ENCODE data around the gene FYTTD1. TPM values are rescaled to one million over a fixed set of nuclear protein-coding genes. Genes with fewer than 3 reads are reported as not detected.

The FYTTD1 gene
- total RNA-seq, 1 experiment from 2014 or later, result 70.7 TPM

GRCh38 chr3:197718891-197719290 lies 30.8 kb upstream of the FYTTD1 start (continued):
- TF ChIP-seq SP1 (IDR thresholded peaks at IDR 0.05; ENCODE audit: low read depth), result peak; percentile 92
- no peak for TF ChIP-seq ZNF274 (IDR thresholded peaks at IDR 0.05; ENCODE audit: low read depth, low read length)

- Histone ChIP-seq H2AFZ (ENCODE audit: low read depth, low read length, poor library complexity, severe bottlenecking) (no peak overlapping the region), H3K27ac (ENCODE audit: low read depth, low read length) (no peak overlapping the region), H3K4me3 (replicated peaks in 1 of 2; ENCODE audit: low read depth in 1 of 2, low read length in 2 of 2) (no peak overlapping the region), H4K20me1 (ENCODE audit: insufficient read depth) (no peaks in the 10 kb centered on the region), H3K4me1 (ENCODE audit: control insufficient read depth in 1 of 2, insufficient read depth in 2 of 2, low read length in 2 of 2) (peaks cover 17 to 47% of the 10 kb centered on the region in 2 experiments), H3K9me2 (ENCODE audit: insufficient read depth) (no peaks in the 10 kb centered on the region), H3K79me2 (ENCODE audit: insufficient read depth, low read length) (peaks cover 20% of the 10 kb centered on the region), H3K36me3 (ENCODE audit: control insufficient read depth in 1 of 2, insufficient read depth in 2 of 2, low read length in 2 of 2) (peaks cover 0 to 4% of the 10 kb centered on the region in 2 experiments; a peak in 1 of 4 replicates), H3K27me3 (ENCODE audit: insufficient read depth, low read length) (no peaks in the 10 kb centered on the region), H3K4me2 (ENCODE audit: low read length) (no peak overlapping the region), H3K9ac (ENCODE audit: low read length) (no peak overlapping the region), H3K9me3 (ENCODE audit: control insufficient read depth in 1 of 2, insufficient read depth in 1 of 2, low read depth in 1 of 2, low read length in 2 of 2) (peaks cover 8 to 11% of the 10 kb centered on the region in 2 experiments; a peak in 3 of 4 replicates)
- ATAC-seq, result no peak
- BruUV-seq (replicated peaks), result no TSS peak
- ChIA-PET POLR2A (no interaction called here), CTCF (no interaction called here), RAD21 (ENCODE audit: low non-redundant PET in 1 of 2, low total read pairs in 2 of 2, uncharacterized antibody in 2 of 2, unreplicated experiment in 2 of 2) (no interaction called here)
- DNase-seq (ENCODE audit: low read depth, low spot score), result no peak
- intact Hi-C loops (cut with micrococcal nuclease), result no loop called here
- TF ChIP-seq REST (IDR thresholded peaks at IDR 0.05; ENCODE audit: low read depth) (no peak), ZNF274 (IDR thresholded peaks at IDR 0.05; ENCODE audit: low read depth, low read length) (no peak), POLR2AphosphoS5 (IDR thresholded peaks at IDR 0.05; ENCODE audit: low read depth, low read length) (no peak), CBX3 (IDR thresholded peaks at IDR 0.05; ENCODE audit: low read depth) (no peak), ELF1 (IDR thresholded peaks at IDR 0.05; ENCODE audit: borderline replicate concordance, low read depth) (no peak), CEBPB (IDR thresholded peaks at IDR 0.05; ENCODE audit: low read depth) (no peak), TCF7L2 (IDR thresholded peaks at IDR 0.05; ENCODE audit: borderline replicate concordance, extremely low read depth, insufficient read depth, insufficient read length) (no peak), SIN3A (IDR thresholded peaks at IDR 0.05; ENCODE audit: low read depth) (no peak), POLR2A (IDR thresholded peaks at IDR 0.05; ENCODE audit: borderline replicate concordance, extremely low read depth, insufficient read depth, insufficient read length) (no peak), SRF (IDR thresholded peaks at IDR 0.05; ENCODE audit: low read depth) (no peak), YY1 (IDR thresholded peaks at IDR 0.05; ENCODE audit: extremely low read depth, insufficient replicate concordance, low read depth, low read length) (no peak), EZH2phosphoT487 (IDR thresholded peaks at IDR 0.05; ENCODE audit: borderline replicate concordance) (no peak), SP1 (IDR thresholded peaks at IDR 0.05; ENCODE audit: low read depth) (no peak)
Measured at GRCh38 chr3:197720694-197721093, 29.0 kb upstream of the FYTTD1 start.

All from HCT116 (cell line).